ENCODE measurements around the gene FLII. TPM values are rescaled to one million over a fixed set of nuclear protein-coding genes. Genes with fewer than 3 reads are reported as not detected.
A peak's percentile ranks its signal among the peaks of the same experiment; 100 is the strongest.

The FLII gene
- total and polyA plus RNA-seq, 2 of the 13 experiments (the other 11 are each of a cell fraction or from before 2014, with no cell fraction given): 130 to 303 TPM

DNA sequence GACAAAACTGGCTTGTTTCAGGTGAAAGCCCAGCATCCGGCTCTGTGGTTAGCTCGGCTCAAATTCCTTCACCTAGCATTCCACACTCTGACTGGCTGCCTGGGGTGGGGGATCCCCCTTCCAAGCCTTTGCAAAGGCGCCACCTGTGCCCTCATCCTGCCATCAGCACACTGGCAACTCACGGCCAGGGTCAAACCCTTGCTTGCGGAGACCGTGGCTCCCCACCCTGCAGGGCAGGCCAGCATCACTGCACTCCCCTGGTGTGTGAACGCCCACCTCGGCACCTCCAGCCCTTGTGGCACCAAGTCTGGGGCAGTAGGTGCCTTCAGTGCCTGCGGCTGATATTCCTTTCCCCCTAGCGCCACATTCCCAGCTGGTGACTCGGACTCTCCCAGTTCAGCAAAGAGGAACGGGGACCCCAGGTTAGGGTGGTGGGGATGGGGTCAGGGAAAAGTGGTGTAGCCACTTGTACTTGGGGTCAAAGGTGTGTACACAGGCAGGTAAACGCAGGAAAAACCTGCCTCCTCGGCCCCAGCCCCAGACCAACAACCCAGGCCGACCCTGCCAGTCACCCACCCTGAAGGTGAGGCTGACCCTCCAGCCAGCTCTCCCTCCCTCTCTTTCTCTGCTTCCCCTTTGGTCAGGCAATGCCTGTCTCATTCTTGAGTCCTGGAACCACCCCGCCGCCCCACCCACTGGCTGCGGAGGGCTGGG lies 1.1 kb downstream of the FLII start (continued):
- TF ChIP-seq, protein P1, sequence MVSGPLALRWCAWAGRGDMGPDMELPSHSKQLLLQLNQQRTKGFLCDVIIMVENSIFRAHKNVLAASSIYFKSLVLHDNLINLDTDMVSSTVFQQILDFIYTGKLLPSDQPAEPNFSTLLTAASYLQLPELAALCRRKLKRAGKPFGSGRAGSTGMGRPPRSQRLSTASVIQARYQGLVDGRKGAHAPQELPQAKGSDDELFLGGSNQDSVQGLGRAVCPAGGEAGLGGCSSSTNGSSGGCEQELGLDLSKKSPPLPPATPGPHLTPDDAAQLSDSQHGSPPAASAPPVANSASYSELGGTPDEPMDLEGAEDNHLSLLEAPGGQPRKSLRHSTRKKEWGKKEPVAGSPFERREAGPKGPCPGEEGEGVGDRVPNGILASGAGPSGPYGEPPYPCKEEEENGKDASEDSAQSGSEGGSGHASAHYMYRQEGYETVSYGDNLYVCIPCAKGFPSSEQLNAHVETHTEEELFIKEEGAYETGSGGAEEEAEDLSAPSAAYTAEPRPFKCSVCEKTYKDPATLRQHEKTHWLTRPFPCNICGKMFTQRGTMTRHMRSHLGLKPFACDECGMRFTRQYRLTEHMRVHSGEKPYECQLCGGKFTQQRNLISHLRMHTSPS (CRISPR knock-in tag; IDR thresholded peaks at IDR 0.05; ENCODE audit: low read depth): peak; percentile 30; the same call in 1 of the 2 replicates
- TF ChIP-seq SMAD9 (CRISPR knock-in tag; IDR thresholded peaks at IDR 0.05) (no peak), HNRNPL (IDR thresholded peaks at IDR 0.05; ENCODE audit: low read depth, low read length) (0 out of 2 replicates have a peak, but pooled peaks have one; percentile 60)

DNA sequence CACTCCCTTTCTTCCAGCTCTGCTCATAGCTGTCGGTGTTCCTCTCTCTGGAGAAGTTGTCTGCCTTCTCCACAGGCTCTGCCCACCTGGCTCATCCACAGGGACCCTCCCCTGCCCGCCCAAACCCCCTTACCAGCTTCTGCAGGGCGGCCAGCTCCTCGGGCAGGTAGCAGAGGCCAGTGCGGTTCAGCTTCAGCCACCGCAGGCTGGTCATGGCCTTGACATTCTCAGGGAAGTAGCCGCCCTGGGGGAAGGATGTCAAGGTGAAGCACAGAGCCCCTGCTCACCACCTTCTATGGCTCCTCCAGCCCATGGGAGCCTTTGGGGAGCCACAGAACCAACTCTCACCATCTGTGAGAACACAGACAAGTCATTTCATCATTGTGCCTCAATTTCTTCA lies 1.8 kb downstream of the FLII start:
- FAIRE-seq (no peak), ATAC-seq (no peak), DNase-seq (ENCODE audit: low spot score) (no peak)
- peaks cover 25 to 41% of the 10 kb centered on the region in 2 experiments; a peak in 4 of 5 replicates for H3K36me3 ChIP-seq (replicated peaks in 1 of 2; ENCODE audit: control insufficient read depth in 1 of 2, insufficient read depth in 2 of 2, low read length in 2 of 2)
- peaks cover 27% of the 10 kb centered on the region for H3K4me1 ChIP-seq (ENCODE audit: insufficient read depth, low read length)
- peak overlapping the region; percentile 67 to 95 (median 87); a peak in 5 of 6 replicates for H3K4me3 ChIP-seq (replicated peaks in 1 of 3; ENCODE audit: insufficient read depth in 1 of 3, low read depth in 2 of 3, low read length in 3 of 3)
- H3K27me3 ChIP-seq (ENCODE audit: control insufficient read depth in 1 of 2, insufficient read depth in 2 of 2, low read length in 2 of 2): no peaks in the 10 kb centered on the region; a peak in 1 of 5 replicates
- peaks cover 27% of the 10 kb centered on the region for H3K79me2 ChIP-seq (ENCODE audit: insufficient read depth, low read length)
- WGBS (ENCODE audit: low lambda C conversion rate): 89% methylated on average over 7 of the region's 7 CpGs
- BruUV-seq (replicated peaks): no TSS peak
- H3K4me2 ChIP-seq (ENCODE audit: low read depth, low read length): peak overlapping the region; percentile 99
- intact Hi-C loops (cut with micrococcal nuclease; ENCODE audit: unreplicated experiment): loop anchor here (5.0 kb wide), 1 partner anchor 61 kb away; the partner anchor contains the start of gene SMCR8
- peaks cover 8% of the 10 kb centered on the region; the same call in 1 of the 2 replicates for H4K20me1 ChIP-seq (ENCODE audit: insufficient read depth, low read length)
- in situ Hi-C loops (cut with HindIII; ENCODE audit: extremely low pct_ligation_motif_present, low pct_unique_long_range_greater_than_20kb): loop anchor here (5.0 kb wide), 1 partner anchor 34 kb away; no protein-coding TSS in a partner anchor
- no peak overlapping the region for H3K27ac ChIP-seq (ENCODE audit: extremely low read length, insufficient read depth, low read length)
- no peak overlapping the region for H2AFZ ChIP-seq (ENCODE audit: low read length)
- TF ChIP-seq ZNF800 (CRISPR knock-in tag; IDR thresholded peaks at IDR 0.05) (no peak), RXRA (CRISPR knock-in tag; IDR thresholded peaks at IDR 0.05) (no peak), NCOA2 (CRISPR knock-in tag; IDR thresholded peaks at IDR 0.05) (no peak), ELF3 (CRISPR knock-in tag; IDR thresholded peaks at IDR 0.05) (no peak), ZSCAN9 (CRISPR knock-in tag; IDR thresholded peaks at IDR 0.05; ENCODE audit: borderline replicate concordance) (no peak), TMF1 (CRISPR knock-in tag; IDR thresholded peaks at IDR 0.05; ENCODE audit: low read depth) (no peak), ZNF639 (CRISPR knock-in tag; conservative IDR thresholded peaks at IDR 0.05) (no peak), ZNF432 (CRISPR knock-in tag; IDR thresholded peaks at IDR 0.05; ENCODE audit: borderline replicate concordance) (no peak), JUND (CRISPR knock-in tag; IDR thresholded peaks at IDR 0.05) (no peak)
- peak overlapping the region; percentile 94; the same call in 1 of the 2 replicates for H3K9ac ChIP-seq (ENCODE audit: insufficient read depth, low read depth, low read length)
- H3K9me3 ChIP-seq (ENCODE audit: low read length): no peaks in the 10 kb centered on the region
- ChIA-PET CTCF (ENCODE audit: low intra/inter-chr PET ratio, low total read pairs) (no interaction called here), POLR2A (no interaction called here)

Measured in HepG2 (cell line).